Gastrocnemius medialis (tissue), 4 donors: ENCODE results near the gene FERMT1.

Experiments
- CTCF ChIP-seq, 5 experiments: fragments of 450-650 bp in 3 of 5; fragments of 200-600 bp in 2 of 5; sonication (generic) in 2 of 5; IDR thresholded peaks in 4 of 5; conservative IDR thresholded peaks in 1 of 5; 1 replicate in 4 of 5; 2 replicates in 1 of 5; pipeline ENCODE4 v1.5.1; 2016 to 2019; ENCODE audit warnings: antibody characterized with exemption in 5 of 5, mild to moderate bottlenecking in 3 of 5, moderate library complexity in 3 of 5
- POLR2A ChIP-seq, 2 donors: fragments of 450-650 bp; IDR thresholded peaks; one replicate each; pipeline ENCODE4 v1.6.1; 2017; ENCODE audit warnings: antibody characterized with exemption in 2 of 2, mild to moderate bottlenecking in 2 of 2, moderate library complexity in 2 of 2

- TF ChIP-seq CTCF (IDR thresholded peaks at IDR 0.05 in 4 of 5, conservative IDR thresholded peaks at IDR 0.05 in 1 of 5) (no peak), POLR2A (IDR thresholded peaks at IDR 0.05) (no peak)
Observed at GRCh38 chr20:6099819-6100218, 23.0 kb downstream of the FERMT1 start.
